MM.1S (cell line): ENCODE measurements around the gene VPS72.
"Not testable (repeated sequence)": the region's sequence is repeated elsewhere in the genome, so short reads cannot be mapped to it uniquely, and the experiment has no call there.

ENCODE experiments used
- EZH2 ChIP-seq: fragments of 300-600 bp; sonication (generic); optimal IDR thresholded peaks from 2 replicates; pipeline ENCODE3; 2017; ENCODE audit warnings: low read depth, mild to moderate bottlenecking, antibody characterized with exemption, low read length, mixed read lengths
- TF ChIP-seq, protein P1 (sequence below): fragments of 300-600 bp; sonication (generic); IDR thresholded peaks from 2 replicates; pipeline ENCODE4 v1.5.1; 2016; ENCODE audit warnings: antibody characterized with exemption, low read length, mixed read lengths

DNA sequence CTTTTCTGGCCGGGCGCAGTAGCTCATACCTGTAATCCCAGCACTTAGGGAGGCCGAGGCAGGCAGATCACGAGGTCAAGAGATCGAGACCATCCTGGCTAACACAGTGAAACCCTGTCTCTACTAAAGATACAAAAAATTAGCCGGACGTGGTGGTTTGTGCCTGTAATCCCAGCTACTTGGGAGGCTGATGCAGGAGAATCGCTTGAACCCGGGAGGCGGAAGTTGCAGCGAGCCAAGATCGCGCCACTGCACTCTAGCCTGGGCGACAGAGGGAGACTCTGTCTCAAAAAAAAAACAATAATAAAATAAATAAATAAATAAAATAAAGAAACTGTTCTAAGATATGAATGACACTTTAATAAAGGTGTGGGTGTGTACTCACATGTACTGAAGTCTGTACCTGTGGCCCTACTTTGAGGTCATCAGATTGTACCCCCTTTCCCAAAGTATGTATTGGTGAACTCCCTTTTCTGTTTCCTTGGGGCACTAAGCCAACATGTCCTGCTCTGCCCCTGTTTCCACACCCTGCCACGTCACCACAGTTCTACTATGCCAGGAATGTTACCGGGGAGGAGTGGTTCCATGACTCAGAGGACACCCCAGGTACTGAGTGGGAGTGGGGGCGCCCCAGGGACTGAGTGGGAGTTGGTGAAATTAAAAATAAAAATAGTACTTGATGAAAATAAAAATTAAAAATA lies 5.0 kb upstream of the VPS72 start:
- TF ChIP-seq EZH2, result not testable (repeated sequence)
- TF ChIP-seq, protein P1, sequence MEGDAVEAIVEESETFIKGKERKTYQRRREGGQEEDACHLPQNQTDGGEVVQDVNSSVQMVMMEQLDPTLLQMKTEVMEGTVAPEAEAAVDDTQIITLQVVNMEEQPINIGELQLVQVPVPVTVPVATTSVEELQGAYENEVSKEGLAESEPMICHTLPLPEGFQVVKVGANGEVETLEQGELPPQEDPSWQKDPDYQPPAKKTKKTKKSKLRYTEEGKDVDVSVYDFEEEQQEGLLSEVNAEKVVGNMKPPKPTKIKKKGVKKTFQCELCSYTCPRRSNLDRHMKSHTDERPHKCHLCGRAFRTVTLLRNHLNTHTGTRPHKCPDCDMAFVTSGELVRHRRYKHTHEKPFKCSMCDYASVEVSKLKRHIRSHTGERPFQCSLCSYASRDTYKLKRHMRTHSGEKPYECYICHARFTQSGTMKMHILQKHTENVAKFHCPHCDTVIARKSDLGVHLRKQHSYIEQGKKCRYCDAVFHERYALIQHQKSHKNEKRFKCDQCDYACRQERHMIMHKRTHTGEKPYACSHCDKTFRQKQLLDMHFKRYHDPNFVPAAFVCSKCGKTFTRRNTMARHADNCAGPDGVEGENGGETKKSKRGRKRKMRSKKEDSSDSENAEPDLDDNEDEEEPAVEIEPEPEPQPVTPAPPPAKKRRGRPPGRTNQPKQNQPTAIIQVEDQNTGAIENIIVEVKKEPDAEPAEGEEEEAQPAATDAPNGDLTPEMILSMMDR, result not testable (repeated sequence)
